ENCODE data around the gene ZNF500. TPM values are rescaled to one million over a fixed set of nuclear protein-coding genes. Genes with fewer than 3 reads are reported as not detected.

Gene ZNF500
- total and polyA plus RNA-seq, 10 of the 15 experiments (the other 5 are each of a cell fraction or from before 2014, with no cell fraction given), result 0.99 to 13.1 (median 5.5) TPM

DNA sequence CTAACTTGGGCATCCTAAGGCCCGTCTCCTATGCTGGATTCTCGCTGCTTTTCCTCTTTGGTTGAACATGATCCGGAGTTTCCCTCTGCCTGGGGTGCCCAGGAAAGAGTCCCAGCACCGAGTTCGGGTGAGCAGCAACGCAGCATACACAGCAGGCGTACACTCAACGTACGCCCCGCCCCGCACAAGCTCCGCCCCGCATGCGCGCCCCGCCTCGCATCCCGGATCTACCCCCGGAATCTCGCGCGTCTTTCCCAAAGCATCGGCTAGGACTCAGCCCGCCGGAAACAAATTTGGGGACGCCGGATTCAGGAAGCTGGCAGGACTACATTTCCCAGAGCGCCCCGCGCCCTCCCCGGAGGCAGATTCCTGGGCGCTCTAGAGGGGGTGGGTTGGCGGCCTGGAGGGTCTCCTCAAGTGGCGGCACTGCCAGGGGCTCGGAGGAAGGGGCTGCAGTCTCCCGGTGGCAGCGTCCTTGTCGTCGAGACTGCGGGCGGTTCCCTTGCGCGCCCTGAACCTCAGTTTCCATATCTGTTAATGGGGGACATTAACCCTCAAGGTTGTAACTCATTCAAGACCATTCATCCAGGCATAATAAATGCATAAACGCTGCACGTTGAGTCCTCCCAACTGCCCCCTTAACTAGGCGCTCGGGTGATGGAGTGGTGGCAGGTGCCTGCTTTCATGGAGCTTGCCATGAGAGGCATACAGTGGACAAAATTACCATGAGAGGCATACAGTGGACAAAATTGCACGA lies 1.8 kb upstream of the ZNF500 start:
- Histone ChIP-seq H3K79me2 (ENCODE audit: control insufficient read depth, insufficient read depth, low read length) (peaks cover 18% of the 10 kb centered on the region), H3K27me3 (replicated peaks in 1 of 2; ENCODE audit: control insufficient read depth in 2 of 2, insufficient read depth in 2 of 2, low read length in 1 of 2) (no peaks in the 10 kb centered on the region), H4K20me1 (ENCODE audit: control insufficient read depth, insufficient read depth) (no peaks in the 10 kb centered on the region), H3K27ac (ENCODE audit: control insufficient read depth, insufficient read depth) (peak overlapping the region; percentile 9), H3K4me3 (peak overlapping the region; percentile 91), H3K36me3 (ENCODE audit: control insufficient read depth in 2 of 2, insufficient read depth in 2 of 2, low read length in 1 of 2) (peaks cover 0 to 4% of the 10 kb centered on the region in 2 experiments; a peak in 2 of 4 replicates), H2AFZ (ENCODE audit: control insufficient read depth, low read depth, low read length) (peak overlapping the region; percentile 80), H3K4me1 (ENCODE audit: control insufficient read depth, insufficient read depth, low read length) (peaks cover 8% of the 10 kb centered on the region; the same call in 1 of the 2 replicates), H3K9me3 (replicated peaks; ENCODE audit: control insufficient read depth, insufficient read depth, low read length) (no peaks in the 10 kb centered on the region), H3K9ac (ENCODE audit: control insufficient read depth, insufficient read depth, low read length) (peak overlapping the region; percentile 64), H3K4me2 (ENCODE audit: control insufficient read depth, insufficient read depth) (peak overlapping the region; percentile 69)
- POLR2A ChIA-PET, result interaction anchor here (0.6 to 2.8 kb wide), 8 partner anchors 9 to 693 kb away, joined by 3 to 15 read pairs (median 4); partner anchors contain the start of genes ANKS3 and DNAAF8
- in situ Hi-C loops (cut with MboI) (no loop called here), intact Hi-C loops (cut with micrococcal nuclease; ENCODE audit: unreplicated experiment) (loop anchor here (2.0 kb wide), 3 partner anchors 34 to 78 kb away; partner anchors contain the start of genes ANKS3, DNAAF8, GLYR1 and ROGDI)
- peak; percentile 84 for ATAC-seq
- peak; percentile 81 for FAIRE-seq
- WGBS (ENCODE audit: insufficient coverage, insufficient replicate concordance, low lambda C conversion rate, missing lambda C conversion rate), result 16% methylated on average over 46 of the region's 48 CpGs
- no TSS peak for BruUV-seq (replicated peaks)
- RAD21 ChIA-PET (ENCODE audit: unreplicated experiment), result interaction anchor here (0.6 to 2.0 kb wide), 4 partner anchors 17 to 34 kb away, joined by 3 to 18 read pairs (median 4); partner anchors contain the start of genes ANKS3 and DNAAF8
- DNase-seq (ENCODE audit: low read depth, low spot score), result peak; percentile 76
- SMC1A ChIA-PET (ENCODE audit: uncharacterized antibody, unreplicated experiment), result interaction anchor here (0.6 to 3.4 kb wide), 5 partner anchors 32 to 83 kb away, joined by 3 to 15 read pairs (median 3); partner anchors contain the start of genes ANKS3, DNAAF8 and ROGDI
- CTCF ChIA-PET, result interaction anchor here (0.9 to 1.4 kb wide), 4 partner anchors 32 to 515 kb away, joined by 3 to 7 read pairs (median 3); partner anchors contain the start of genes DNAAF8 and ROGDI
- no peak for TF ChIP-seq ZSCAN29 (IDR thresholded peaks at IDR 0.05)
- 0 out of 2 replicates have a peak, but pooled peaks have one; percentile 39 for TF ChIP-seq ZNF687 (IDR thresholded peaks at IDR 0.05)
- TF ChIP-seq NBN (IDR thresholded peaks at IDR 0.05), result 0 out of 2 replicates have a peak, but pooled peaks have one; percentile 46
- TF ChIP-seq RUNX3 (IDR thresholded peaks at IDR 0.05; ENCODE audit: low read length), result peak; percentile 18; the same call in 1 of the 2 replicates
- TF ChIP-seq, protein P1, sequence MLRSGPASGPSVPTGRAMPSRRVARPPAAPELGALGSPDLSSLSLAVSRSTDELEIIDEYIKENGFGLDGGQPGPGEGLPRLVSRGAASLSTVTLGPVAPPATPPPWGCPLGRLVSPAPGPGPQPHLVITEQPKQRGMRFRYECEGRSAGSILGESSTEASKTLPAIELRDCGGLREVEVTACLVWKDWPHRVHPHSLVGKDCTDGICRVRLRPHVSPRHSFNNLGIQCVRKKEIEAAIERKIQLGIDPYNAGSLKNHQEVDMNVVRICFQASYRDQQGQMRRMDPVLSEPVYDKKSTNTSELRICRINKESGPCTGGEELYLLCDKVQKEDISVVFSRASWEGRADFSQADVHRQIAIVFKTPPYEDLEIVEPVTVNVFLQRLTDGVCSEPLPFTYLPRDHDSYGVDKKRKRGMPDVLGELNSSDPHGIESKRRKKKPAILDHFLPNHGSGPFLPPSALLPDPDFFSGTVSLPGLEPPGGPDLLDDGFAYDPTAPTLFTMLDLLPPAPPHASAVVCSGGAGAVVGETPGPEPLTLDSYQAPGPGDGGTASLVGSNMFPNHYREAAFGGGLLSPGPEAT (IDR thresholded peaks at IDR 0.05; ENCODE audit: low read depth), result peak; percentile 47
- peak; percentile 64 for TF ChIP-seq NRF1 (conservative IDR thresholded peaks at IDR 0.05; ENCODE audit: low read depth, low read length)
- peak; percentile 19; the same call in 1 of the 2 replicates for TF ChIP-seq MTA2 (IDR thresholded peaks at IDR 0.05; ENCODE audit: low read depth)
- TF ChIP-seq SIX5 (IDR thresholded peaks at IDR 0.05; ENCODE audit: low read depth, low read length, severe bottlenecking), result peak; percentile 80
- TF ChIP-seq HSF1 (IDR thresholded peaks at IDR 0.05; ENCODE audit: low read depth, low read length), result no peak
- TF ChIP-seq, protein P2, sequence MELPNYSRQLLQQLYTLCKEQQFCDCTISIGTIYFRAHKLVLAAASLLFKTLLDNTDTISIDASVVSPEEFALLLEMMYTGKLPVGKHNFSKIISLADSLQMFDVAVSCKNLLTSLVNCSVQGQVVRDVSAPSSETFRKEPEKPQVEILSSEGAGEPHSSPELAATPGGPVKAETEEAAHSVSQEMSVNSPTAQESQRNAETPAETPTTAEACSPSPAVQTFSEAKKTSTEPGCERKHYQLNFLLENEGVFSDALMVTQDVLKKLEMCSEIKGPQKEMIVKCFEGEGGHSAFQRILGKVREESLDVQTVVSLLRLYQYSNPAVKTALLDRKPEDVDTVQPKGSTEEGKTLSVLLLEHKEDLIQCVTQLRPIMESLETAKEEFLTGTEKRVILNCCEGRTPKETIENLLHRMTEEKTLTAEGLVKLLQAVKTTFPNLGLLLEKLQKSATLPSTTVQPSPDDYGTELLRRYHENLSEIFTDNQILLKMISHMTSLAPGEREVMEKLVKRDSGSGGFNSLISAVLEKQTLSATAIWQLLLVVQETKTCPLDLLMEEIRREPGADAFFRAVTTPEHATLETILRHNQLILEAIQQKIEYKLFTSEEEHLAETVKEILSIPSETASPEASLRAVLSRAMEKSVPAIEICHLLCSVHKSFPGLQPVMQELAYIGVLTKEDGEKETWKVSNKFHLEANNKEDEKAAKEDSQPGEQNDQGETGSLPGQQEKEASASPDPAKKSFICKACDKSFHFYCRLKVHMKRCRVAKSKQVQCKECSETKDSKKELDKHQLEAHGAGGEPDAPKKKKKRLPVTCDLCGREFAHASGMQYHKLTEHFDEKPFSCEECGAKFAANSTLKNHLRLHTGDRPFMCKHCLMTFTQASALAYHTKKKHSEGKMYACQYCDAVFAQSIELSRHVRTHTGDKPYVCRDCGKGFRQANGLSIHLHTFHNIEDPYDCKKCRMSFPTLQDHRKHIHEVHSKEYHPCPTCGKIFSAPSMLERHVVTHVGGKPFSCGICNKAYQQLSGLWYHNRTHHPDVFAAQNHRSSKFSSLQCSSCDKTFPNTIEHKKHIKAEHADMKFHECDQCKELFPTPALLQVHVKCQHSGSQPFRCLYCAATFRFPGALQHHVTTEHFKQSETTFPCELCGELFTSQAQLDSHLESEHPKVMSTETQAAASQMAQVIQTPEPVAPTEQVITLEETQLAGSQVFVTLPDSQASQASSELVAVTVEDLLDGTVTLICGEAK (IDR thresholded peaks at IDR 0.05; ENCODE audit: borderline replicate concordance), result peak; percentile 79; the same call in 1 of the 2 replicates
